Mesothelial cell of epicardium (in vitro differentiated cells): ENCODE data around the gene ABI2. TPM values are rescaled to one million over a fixed set of nuclear protein-coding genes. Genes with fewer than 3 reads are reported as not detected.

Experiments
- DNase-seq, 2 experiments: peaks; one replicate each; pipeline ENCODE4 v3.0.0; 2021; ENCODE audit warnings: low spot score in 2 of 2; ENCODE audit not compliant: unreplicated experiment in 2 of 2
- H3K27ac Mint-ChIP-seq: 2 replicates; pipeline ENCODE4 v1.8.0; 2021; ENCODE audit warnings: mixed read lengths
- H3K27me3 Mint-ChIP-seq: 2 replicates; pipeline ENCODE4 v1.8.0; 2021; ENCODE audit warnings: low read depth, mixed read lengths
- H3K36me3 Mint-ChIP-seq: 2 replicates; pipeline ENCODE4 v1.8.0; 2021; ENCODE audit warnings: mixed read lengths
- H3K4me1 Mint-ChIP-seq: 2 replicates; pipeline ENCODE4 v1.8.0; 2021; ENCODE audit warnings: mixed read lengths
- H3K4me3 Mint-ChIP-seq: 2 replicates; pipeline ENCODE4 v1.8.0; 2021; ENCODE audit warnings: mild to moderate bottlenecking, moderate library complexity, mixed read lengths
- H3K9me3 Mint-ChIP-seq: 2 replicates; pipeline ENCODE4 v1.8.0; 2021; ENCODE audit warnings: mixed read lengths
- total RNA-seq: library from RNA; stranded (reverse); gene quantifications from 3 replicates; pipeline ENCODE4 v1.2.1, GENCODE V29; 2021
- TF ChIP-seq, protein P1 (sequence below): fragments of 200-600 bp; sonication (generic); IDR thresholded peaks from one replicate; pipeline ENCODE4 v1.5.0; 2021; ENCODE audit warnings: antibody characterized with exemption; ENCODE audit not compliant: unreplicated experiment

Gene ABI2
- total RNA-seq, 1 donor from 2014 or later, result 118 TPM

DNA sequence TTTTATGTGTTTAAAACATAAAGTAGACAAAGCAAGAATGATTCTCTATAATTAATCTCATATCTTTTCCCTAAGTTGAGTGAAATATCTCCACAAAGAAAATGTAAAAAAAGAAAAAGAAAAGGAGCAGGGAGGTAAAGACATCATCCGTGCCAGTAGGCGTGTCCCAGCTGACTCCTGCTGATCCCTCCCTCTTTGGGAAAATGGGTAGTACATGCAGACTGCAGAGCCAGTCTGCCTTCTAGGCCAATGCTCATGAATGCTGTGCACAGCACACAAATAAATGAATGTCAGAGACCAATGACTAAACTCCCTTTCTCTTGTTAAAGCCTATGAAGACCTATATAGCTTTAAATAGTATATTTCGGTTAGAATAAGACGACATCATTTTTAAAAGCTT, 142.2 kb downstream of the ABI2 start:
- H3K4me1 Mint-ChIP-seq, result no peaks in the 10 kb centered on the region
- no peak overlapping the region for H3K27ac Mint-ChIP-seq
- H3K36me3 Mint-ChIP-seq, result no peaks in the 10 kb centered on the region
- TF ChIP-seq, protein P1, sequence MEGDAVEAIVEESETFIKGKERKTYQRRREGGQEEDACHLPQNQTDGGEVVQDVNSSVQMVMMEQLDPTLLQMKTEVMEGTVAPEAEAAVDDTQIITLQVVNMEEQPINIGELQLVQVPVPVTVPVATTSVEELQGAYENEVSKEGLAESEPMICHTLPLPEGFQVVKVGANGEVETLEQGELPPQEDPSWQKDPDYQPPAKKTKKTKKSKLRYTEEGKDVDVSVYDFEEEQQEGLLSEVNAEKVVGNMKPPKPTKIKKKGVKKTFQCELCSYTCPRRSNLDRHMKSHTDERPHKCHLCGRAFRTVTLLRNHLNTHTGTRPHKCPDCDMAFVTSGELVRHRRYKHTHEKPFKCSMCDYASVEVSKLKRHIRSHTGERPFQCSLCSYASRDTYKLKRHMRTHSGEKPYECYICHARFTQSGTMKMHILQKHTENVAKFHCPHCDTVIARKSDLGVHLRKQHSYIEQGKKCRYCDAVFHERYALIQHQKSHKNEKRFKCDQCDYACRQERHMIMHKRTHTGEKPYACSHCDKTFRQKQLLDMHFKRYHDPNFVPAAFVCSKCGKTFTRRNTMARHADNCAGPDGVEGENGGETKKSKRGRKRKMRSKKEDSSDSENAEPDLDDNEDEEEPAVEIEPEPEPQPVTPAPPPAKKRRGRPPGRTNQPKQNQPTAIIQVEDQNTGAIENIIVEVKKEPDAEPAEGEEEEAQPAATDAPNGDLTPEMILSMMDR, result no peak
- no peaks in the 10 kb centered on the region for H3K27me3 Mint-ChIP-seq
- no peak overlapping the region for H3K4me3 Mint-ChIP-seq
- DNase-seq, result no peak
- no peaks in the 10 kb centered on the region for H3K9me3 Mint-ChIP-seq

DNA sequence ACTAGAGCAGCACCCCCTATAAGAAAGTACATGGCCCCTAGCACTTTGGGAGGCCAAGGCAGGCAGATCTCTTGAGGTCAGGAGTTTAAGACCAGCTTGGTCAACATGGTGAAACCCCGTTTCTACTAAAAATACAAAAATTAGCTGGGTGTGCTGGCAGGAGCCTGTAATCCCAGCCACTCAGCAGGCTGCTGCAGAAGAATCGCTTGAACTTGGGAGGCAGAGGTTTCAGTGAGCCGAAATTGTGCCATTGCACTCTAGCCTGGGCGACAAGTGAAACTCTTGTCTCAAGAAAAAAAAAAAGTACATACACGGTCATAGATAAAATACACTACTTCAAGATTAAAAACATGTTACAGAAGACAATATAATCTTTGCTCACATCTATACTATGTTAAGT, 143.1 kb downstream of the ABI2 start:
- H3K27me3 Mint-ChIP-seq, result no peaks in the 10 kb centered on the region
- no peaks in the 10 kb centered on the region for H3K36me3 Mint-ChIP-seq
- no peaks in the 10 kb centered on the region for H3K9me3 Mint-ChIP-seq
- no peaks in the 10 kb centered on the region for H3K4me1 Mint-ChIP-seq
- no peak overlapping the region for H3K4me3 Mint-ChIP-seq
- TF ChIP-seq, protein P1, result no peak
- DNase-seq, result no peak
- no peak overlapping the region for H3K27ac Mint-ChIP-seq

DNA sequence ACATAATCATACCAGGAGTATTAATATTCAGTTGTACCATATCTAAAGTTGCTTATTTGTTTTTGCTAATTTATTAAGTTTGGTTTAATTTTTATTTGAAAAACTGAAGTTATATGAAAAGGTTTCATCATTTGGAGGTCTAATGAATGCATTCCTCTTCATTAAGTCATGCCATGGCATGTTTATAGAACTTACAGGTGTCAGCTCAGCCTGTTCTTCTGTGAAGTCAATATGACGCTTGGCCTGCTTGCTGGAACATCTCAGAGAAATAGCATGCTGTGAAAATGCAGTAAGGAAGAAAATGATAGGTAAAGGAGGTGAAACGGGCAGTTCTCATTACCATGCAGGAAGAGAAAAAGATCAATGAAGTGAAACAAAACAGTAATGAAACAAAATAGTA, 148.7 kb downstream of the ABI2 start:
- DNase-seq, result no peak
- H3K36me3 Mint-ChIP-seq, result no peaks in the 10 kb centered on the region

DNA sequence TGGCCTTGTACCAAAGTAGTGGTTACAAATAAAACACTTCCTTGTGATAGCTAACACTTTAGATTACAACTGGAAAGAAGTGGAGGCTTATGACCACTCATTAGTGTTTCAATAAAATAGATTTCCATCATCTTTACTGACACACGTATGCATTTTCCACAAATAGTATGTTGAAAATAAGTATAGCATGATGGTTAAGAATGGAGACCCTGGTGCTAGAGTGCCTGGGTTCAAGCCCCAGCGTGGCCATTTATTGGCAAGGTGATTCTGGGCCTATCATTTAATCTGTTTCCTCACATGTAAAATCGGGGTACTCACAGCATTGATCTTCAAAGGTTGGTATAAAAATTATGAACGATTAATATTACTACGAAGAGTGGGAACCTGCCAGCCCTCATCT, 152.4 kb downstream of the ABI2 start:
- Mint-ChIP-seq H3K9me3 (no peaks in the 10 kb centered on the region), H3K4me1 (no peaks in the 10 kb centered on the region), H3K36me3 (no peaks in the 10 kb centered on the region), H3K27me3 (no peaks in the 10 kb centered on the region), H3K27ac (no peak overlapping the region), H3K4me3 (no peak overlapping the region)
- TF ChIP-seq, protein P1, result no peak
- no peak for DNase-seq

More for the DNA sequence above, 148.7 kb downstream of the ABI2 start:
- no peak overlapping the region for H3K4me3 Mint-ChIP-seq
- H3K4me1 Mint-ChIP-seq, result no peaks in the 10 kb centered on the region
- no peaks in the 10 kb centered on the region for H3K9me3 Mint-ChIP-seq
- TF ChIP-seq, protein P1, result no peak
- no peak overlapping the region for H3K27ac Mint-ChIP-seq
- no peaks in the 10 kb centered on the region for H3K27me3 Mint-ChIP-seq

DNA sequence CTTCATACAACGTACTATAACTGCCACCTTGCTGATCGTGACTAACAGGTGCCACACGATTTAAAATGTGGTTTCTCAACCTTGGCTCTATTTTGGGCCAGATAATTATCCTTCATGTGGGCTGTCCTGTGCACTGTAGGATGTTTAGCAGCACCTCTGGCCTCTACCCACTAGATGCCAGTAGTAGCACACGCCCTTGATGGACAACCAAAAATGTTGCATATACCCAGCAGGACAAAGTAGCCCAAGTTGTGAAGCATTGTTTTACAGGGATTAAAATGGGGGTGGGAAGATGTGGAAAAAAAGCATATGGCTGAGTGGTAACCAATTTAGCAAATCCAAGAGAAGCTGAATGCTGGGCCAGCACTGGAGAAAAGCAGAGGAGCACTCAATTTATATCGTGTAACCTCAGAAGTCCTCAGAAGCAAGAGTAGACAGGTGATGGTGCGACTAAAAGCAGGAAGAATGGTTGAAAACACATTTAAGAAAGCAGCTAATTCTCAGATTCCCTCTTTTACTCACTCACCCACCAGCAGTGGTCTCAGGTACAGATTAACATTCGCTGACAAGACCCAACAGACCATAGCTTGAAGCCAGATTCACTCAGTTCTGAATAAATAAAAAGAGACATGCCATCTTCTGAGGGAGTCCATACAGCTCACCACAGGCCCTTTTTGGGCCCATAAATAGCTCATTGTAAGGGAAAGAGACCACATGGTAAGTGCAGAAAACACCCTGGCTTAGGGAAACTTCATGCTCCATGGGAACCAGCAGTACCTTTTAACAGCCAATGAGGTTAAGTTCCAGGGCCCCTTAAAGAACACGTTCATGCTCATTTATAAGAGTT, 156.3 kb downstream of the ABI2 start:
- TF ChIP-seq, protein P1, result no peak
- H3K27ac Mint-ChIP-seq, result no peak overlapping the region
- no peaks in the 10 kb centered on the region for H3K9me3 Mint-ChIP-seq
- no peaks in the 10 kb centered on the region for H3K4me1 Mint-ChIP-seq
- no peaks in the 10 kb centered on the region for H3K27me3 Mint-ChIP-seq
- peaks cover 3% of the 10 kb centered on the region for H3K36me3 Mint-ChIP-seq
- no peak overlapping the region for H3K4me3 Mint-ChIP-seq
- DNase-seq, result no peak
